ENCODE data around the gene FAM193B.
A peak's percentile ranks its signal among the peaks of the same experiment; 100 is the strongest.

DNA sequence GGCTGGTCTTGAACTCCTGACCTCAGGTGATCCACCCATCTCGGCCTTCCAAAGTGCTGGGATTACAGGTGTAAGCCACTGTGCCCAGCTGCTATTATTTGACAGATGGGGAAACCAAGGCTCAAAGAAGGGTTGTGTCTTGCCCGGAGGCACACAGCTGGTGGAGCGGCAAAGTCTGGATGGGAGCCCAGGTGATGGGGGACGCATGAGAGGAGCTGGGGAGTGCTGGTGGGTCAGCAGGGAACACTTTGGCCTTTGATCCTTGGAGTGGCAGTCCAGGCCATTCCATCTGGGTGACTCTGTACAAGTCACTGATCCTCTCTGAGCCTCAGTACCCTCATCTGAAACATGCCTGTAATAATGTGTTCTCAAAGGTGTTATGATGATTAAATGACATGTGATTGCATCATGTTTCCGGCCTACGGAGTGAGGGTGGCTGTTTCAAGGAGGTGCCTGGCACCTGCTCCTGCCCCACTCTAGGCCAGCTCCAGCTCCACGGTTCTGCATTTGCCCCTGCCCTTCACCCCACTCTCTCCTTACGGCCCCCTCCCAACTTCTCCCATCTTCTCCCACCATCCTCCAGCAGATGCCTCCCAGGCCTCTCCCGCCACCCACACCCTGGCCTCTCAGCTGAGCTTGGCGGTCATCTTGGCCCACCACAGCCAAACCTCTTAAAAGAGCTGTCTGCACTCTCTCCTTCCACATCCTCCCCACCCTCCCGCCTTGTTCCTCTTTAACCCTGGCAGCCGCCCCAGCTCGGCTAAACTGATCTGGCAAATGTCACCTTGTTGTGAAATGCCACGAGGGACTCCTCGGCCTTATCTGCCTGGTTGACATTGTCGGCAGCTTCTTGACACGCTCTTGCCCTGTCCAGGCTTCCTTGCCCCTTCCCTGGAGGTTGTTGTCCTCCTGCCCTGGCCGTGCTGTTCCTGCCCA, 75.4 kb downstream of the FAM193B start:
- TF ChIP-seq POLR2A (IDR thresholded peaks at IDR 0.05) = no peak
- TF ChIP-seq CTCF (IDR thresholded peaks at IDR 0.05) = no peak
- TF ChIP-seq POLR2AphosphoS5 (IDR thresholded peaks at IDR 0.05; ENCODE audit: insufficient read depth in 1 of 2, low read depth in 1 of 2) = peak in 1 of 2 donors; percentile 72

Data from vagina (tissue), 2 donors.